SKM-1 treated with dmso at 0.1 percent for 144 hours (cell line): ENCODE measurements around the gene RPS3.

Experiments used
- DNase-seq: peaks from one replicate; lab custom pipeline; 2025; ENCODE audit not compliant: unreplicated experiment; lab: John Stamatoyannopoulos, UW

The RPS3 gene

DNA sequence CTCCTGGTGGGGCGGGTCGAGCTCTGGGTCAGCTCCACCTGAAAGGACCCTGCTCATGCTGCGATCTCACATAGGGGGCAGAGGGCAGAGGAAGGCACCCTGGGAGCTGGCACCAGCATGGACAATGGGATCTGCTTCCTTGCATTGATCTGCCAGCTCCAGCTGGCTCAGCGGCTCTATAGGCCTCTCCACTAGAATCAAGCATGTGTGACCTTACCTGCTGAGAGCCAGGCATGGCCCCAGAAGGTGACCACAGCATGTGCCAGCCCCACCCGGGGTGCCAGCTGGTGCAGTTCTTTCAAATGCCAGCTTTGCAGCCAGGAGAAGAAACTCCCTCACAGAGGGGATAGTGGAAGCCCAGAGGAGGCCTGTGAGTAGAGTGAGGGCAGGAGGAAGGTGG lies 55.7 kb downstream of the RPS3 start:
- DNase-seq: no peak
